DND-41 (cell line): ENCODE results near the gene CCDC183.

ENCODE experiments used
- ATAC-seq: fragments of 200-7000 bp; cut with Tn5 transposase; 3 replicates; pipeline ENCODE4 v1.9.1; 2021; ENCODE audit warnings: low read depth; ENCODE audit not compliant: insufficient read depth
- DNase-seq: peaks from one replicate; pipeline ENCODE4 v3.0.0-alpha.2; 2020
- H2AFZ ChIP-seq: 2 replicates; pipeline ENCODE4 v1.6.0; 2012; ENCODE audit warnings: low read depth, low read length
- H3K27ac ChIP-seq: 2 replicates; pipeline ENCODE4 v1.5.1; 2012; ENCODE audit warnings: low read length, inconsistent platforms
- H3K27me3 ChIP-seq: fragments of 200-600 bp; sonication (generic); 2 replicates; pipeline ENCODE4 v1.6.0; 2012; ENCODE audit warnings: low read length, mild to moderate bottlenecking, inconsistent platforms; ENCODE audit not compliant: insufficient read depth, poor library complexity
- H3K36me3 ChIP-seq: 2 replicates; pipeline ENCODE4 v1.5.1; 2012; ENCODE audit warnings: low read length, inconsistent platforms; ENCODE audit not compliant: insufficient read depth
- H3K4me1 ChIP-seq: 2 replicates; pipeline ENCODE4 v1.5.1; 2012; ENCODE audit warnings: mild to moderate bottlenecking, low read length; ENCODE audit not compliant: insufficient read depth
- H3K4me2 ChIP-seq: 2 replicates; pipeline ENCODE4 v1.6.0; 2012; ENCODE audit warnings: mild to moderate bottlenecking, moderate library complexity, low read length, inconsistent platforms; ENCODE audit not compliant: insufficient read depth
- H3K4me3 ChIP-seq, 2 experiments: fragments of 200-600 bp in 1 of 2; shearing (Covaris generic) in 1 of 2; 2 replicates each; pipeline ENCODE4 v1.5.1; 2012 to 2016; ENCODE audit warnings: inconsistent platforms in 2 of 2, low read length in 2 of 2, mild to moderate bottlenecking in 2 of 2, low read depth in 1 of 2, moderate library complexity in 1 of 2
- H3K79me2 ChIP-seq: 2 replicates; pipeline ENCODE4 v1.6.0; 2012; ENCODE audit warnings: low read length, inconsistent platforms; ENCODE audit not compliant: insufficient read depth
- H3K9ac ChIP-seq: 2 replicates; pipeline ENCODE4 v1.6.0; 2012; ENCODE audit warnings: low read depth, mild to moderate bottlenecking, inconsistent platforms, low read length, moderate library complexity
- H3K9me3 ChIP-seq: 2 replicates; pipeline ENCODE4 v1.5.1; 2012; ENCODE audit warnings: low read length, moderate library complexity, mild to moderate bottlenecking, inconsistent platforms; ENCODE audit not compliant: insufficient read depth, severe bottlenecking
- H4K20me1 ChIP-seq: 2 replicates; pipeline ENCODE4 v1.6.0; 2012; ENCODE audit warnings: low read length; ENCODE audit not compliant: insufficient read depth
- EZH2 ChIP-seq: IDR thresholded peaks from 3 replicates; pipeline ENCODE4 v1.6.1; 2012; ENCODE audit warnings: borderline replicate concordance, low read depth, mild to moderate bottlenecking, moderate library complexity, low read length, inconsistent platforms; ENCODE audit not compliant: severe bottlenecking
- TF ChIP-seq, protein P1 (sequence below): IDR thresholded peaks from 2 replicates; pipeline ENCODE4 v1.5.1; 2012; ENCODE audit warnings: borderline replicate concordance, low read length, moderate library complexity, mild to moderate bottlenecking; ENCODE audit not compliant: poor library complexity, severe bottlenecking; ENCODE audit errors: extremely low read depth

CCDC183 gene

GRCh38 chr9:136806631-136807201 lies 10.6 kb downstream of the CCDC183 start:
- Histone ChIP-seq H3K27me3 (no peaks in the 10 kb centered on the region), H3K79me2 (peaks cover 46% of the 10 kb centered on the region), H4K20me1 (peaks cover 16% of the 10 kb centered on the region; the same call in 1 of the 2 replicates), H3K4me2 (peak overlapping the region; percentile 95), H3K4me1 (peaks cover 37% of the 10 kb centered on the region), H3K4me3 (peak overlapping the region; percentile 22 to 84; a peak in 3 of 4 replicates), H2AFZ (no peak overlapping the region), H3K9me3 (no peaks in the 10 kb centered on the region), H3K9ac (peak overlapping the region; percentile 71), H3K27ac (0 out of 2 replicates have a peak overlapping the region, but pooled peaks have one; percentile 0), H3K36me3 (peaks cover 30% of the 10 kb centered on the region)
- ATAC-seq (no peak), DNase-seq (no peak)
- TF ChIP-seq, protein P1, sequence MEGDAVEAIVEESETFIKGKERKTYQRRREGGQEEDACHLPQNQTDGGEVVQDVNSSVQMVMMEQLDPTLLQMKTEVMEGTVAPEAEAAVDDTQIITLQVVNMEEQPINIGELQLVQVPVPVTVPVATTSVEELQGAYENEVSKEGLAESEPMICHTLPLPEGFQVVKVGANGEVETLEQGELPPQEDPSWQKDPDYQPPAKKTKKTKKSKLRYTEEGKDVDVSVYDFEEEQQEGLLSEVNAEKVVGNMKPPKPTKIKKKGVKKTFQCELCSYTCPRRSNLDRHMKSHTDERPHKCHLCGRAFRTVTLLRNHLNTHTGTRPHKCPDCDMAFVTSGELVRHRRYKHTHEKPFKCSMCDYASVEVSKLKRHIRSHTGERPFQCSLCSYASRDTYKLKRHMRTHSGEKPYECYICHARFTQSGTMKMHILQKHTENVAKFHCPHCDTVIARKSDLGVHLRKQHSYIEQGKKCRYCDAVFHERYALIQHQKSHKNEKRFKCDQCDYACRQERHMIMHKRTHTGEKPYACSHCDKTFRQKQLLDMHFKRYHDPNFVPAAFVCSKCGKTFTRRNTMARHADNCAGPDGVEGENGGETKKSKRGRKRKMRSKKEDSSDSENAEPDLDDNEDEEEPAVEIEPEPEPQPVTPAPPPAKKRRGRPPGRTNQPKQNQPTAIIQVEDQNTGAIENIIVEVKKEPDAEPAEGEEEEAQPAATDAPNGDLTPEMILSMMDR: no peak
- no peak for TF ChIP-seq EZH2

DNA sequence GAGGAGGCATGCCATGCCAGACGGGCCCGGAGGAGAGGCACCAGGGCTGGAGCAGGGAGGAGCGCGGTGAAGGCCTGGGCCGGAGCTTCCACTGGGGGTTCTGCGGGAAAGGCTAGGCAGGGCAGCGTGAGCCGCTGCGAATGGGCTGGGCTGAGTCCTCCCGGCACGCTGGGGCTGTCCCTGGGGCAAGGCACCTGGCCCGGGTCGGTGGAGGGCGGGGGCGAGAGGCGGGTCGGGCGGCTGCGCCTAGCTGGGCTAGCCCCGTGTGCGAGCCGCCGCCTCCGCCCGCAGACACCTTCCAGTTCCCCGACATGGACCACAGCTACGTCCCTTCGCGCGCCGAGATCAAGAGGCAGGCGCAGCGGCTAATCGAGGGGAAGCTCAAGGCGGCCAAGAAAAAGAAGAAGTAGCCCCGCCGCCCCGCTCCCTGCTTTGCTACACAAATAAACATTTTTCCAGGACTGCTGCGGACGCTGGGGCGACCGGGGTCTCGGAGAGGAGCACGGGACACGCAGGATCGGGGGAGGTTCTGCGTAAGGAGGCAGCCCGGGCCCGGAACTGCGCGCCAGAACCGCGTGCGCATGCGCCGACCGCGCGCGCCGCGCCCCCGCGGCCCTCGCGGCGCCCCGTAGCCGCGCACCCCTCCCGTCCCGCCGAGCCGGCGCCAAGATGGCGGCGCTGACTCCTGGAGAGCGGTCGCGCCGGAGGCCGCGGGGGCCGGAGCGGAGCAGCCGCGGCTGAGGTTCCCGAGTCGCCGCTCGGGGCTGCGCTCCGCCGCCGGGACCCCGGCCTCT lies 11.3 kb downstream of the CCDC183 start, which contains the start of gene RABL6:
Gene RABL6, plus strand, starts transcription at position 668 of the 794 bp plus-strand sequence. CDS start 249 bp downstream, outside the sequence.
- Histone ChIP-seq H3K79me2 (peaks cover 53% of the 10 kb centered on the region), H3K36me3 (peaks cover 30% of the 10 kb centered on the region), H4K20me1 (peaks cover 17% of the 10 kb centered on the region; the same call in 1 of the 2 replicates), H3K27ac (peak within 1 kb of the TSS; percentile 81), H3K9me3 (no peaks in the 10 kb centered on the region), H3K4me3 (peak within 1 kb of the TSS; percentile 83 to 84; a peak in 3 of 4 replicates), H3K4me2 (peak within 1 kb of the TSS; percentile 95), H3K4me1 (peaks cover 37% of the 10 kb centered on the region), H3K27me3 (no peaks in the 10 kb centered on the region), H3K9ac (peak within 1 kb of the TSS; percentile 71), H2AFZ (peak within 1 kb of the TSS; percentile 82)
- DNase-seq (peak; percentile 81), ATAC-seq (peak; percentile 79)
- TF ChIP-seq EZH2: no peak
- TF ChIP-seq, protein P1: no peak

- H3K9ac ChIP-seq: peak overlapping the region; percentile 71
- H3K4me3 ChIP-seq: peak overlapping the region; percentile 83 to 84; a peak in 3 of 4 replicates
- H3K4me2 ChIP-seq: peak overlapping the region; percentile 81
- ATAC-seq (peak; percentile 56), DNase-seq (peak; percentile 47)
- peak overlapping the region; percentile 61 for H3K27ac ChIP-seq
- peaks cover 38% of the 10 kb centered on the region for H3K36me3 ChIP-seq
- peaks cover 37% of the 10 kb centered on the region for H3K4me1 ChIP-seq
- H3K79me2 ChIP-seq: peaks cover 61% of the 10 kb centered on the region
- H3K27me3 ChIP-seq: no peaks in the 10 kb centered on the region
- no peaks in the 10 kb centered on the region for H3K9me3 ChIP-seq
- peaks cover 24% of the 10 kb centered on the region; the same call in 1 of the 2 replicates for H4K20me1 ChIP-seq
- no peak for TF ChIP-seq EZH2
- TF ChIP-seq, protein P1: peak; percentile 11
- H2AFZ ChIP-seq: peak overlapping the region; percentile 77
These were observed 12.1 kb downstream of the CCDC183 start for GRCh38 chr9:136808075-136808805.
